HG02571 (cell line): Measurements from ENCODE around the gene PIK3R1.
"Not testable (repeated sequence)": the region's sequence is repeated elsewhere in the genome, so short reads cannot be mapped to it uniquely, and the experiment has no call there.

Source experiments
- ATAC-seq: cut with Tn5 transposase; IDR thresholded peaks from one replicate; pipeline ENCODE4 v1.9.1; 2021; ENCODE audit warnings: mild to moderate bottlenecking, moderate library complexity; ENCODE audit not compliant: unreplicated experiment

The PIK3R1 gene

DNA sequence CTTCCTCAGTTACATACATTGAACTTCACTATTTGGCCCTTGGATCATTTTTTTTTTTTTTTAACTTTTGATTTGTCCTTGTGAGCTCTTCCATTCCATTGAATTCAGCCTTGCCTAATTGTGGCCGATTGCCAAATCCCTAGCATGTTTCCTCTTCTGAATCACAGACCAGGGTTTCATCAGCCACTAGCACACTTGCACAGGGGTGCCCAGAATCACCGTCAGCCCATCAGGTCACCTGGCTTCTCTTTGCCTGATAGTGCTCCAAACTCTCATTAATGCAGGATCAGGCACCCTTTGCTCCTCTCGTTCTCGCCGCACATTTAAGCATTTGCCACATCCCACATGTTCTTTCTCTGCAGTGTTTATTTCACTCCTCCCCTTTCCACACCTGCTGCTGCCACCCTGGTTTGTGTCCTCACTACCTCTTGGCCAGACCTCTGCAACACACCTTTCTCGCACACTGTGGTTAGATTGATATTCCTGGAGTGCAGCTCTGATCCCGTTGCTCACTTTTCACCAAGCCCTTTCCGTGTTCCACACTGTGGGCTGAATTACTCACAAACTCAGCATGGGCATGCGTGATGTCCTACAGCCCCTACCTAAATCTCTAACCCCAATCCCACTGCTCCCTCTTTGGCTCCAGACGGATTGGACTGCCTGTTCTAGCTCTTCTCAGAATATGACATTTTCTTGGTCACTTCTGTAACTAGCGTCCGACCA is 9.8 kb downstream of the PIK3R1 start:
- ATAC-seq, result no peak

DNA sequence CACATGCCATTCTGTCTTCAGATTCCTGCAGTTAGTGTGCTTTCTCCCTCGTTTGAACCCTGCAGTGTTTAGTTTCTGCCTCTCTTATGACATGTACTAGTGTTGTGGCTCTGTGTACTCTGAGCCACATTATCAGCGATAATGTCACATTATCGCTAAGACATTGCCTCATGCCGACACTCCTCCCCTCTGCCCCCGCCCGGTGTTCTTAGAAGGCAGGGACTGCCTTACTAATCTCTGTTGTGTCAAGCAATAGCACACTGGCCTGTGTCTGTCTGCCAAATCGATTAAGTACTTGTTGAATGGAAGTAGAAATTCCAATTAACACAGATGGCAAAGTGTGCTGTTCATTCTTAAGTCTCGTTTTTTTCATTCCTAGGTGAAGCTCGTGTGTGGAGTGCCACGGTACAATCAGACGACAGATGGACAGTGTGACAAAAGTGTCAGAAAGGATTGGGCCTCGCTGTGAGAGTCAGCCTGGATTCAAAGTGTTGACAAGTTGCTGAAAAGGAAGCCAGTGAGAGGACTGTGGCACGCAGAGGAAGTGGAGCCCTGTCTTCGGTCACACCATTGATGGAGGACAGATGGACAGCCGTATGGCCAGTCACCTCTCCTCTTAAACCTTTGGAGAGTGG is 10.5 kb downstream of the PIK3R1 start:
- ATAC-seq, result no peak

DNA sequence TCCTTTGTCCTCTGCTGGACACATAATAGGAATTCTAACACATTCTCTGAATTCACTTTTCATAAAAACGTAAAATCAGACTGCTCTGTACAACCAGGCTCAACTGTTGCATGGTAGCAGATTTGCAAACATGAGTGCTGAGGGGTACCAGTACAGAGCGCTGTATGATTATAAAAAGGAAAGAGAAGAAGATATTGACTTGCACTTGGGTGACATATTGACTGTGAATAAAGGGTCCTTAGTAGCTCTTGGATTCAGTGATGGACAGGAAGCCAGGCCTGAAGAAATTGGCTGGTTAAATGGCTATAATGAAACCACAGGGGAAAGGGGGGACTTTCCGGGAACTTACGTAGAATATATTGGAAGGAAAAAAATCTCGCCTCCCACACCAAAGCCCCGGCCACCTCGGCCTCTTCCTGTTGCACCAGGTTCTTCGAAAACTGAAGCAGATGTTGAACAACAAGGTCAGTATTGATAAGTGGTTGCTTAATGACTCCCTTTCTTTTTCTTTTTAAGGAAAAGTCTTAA is 11.1 kb downstream of the PIK3R1 start:
- ATAC-seq, result no peak

DNA sequence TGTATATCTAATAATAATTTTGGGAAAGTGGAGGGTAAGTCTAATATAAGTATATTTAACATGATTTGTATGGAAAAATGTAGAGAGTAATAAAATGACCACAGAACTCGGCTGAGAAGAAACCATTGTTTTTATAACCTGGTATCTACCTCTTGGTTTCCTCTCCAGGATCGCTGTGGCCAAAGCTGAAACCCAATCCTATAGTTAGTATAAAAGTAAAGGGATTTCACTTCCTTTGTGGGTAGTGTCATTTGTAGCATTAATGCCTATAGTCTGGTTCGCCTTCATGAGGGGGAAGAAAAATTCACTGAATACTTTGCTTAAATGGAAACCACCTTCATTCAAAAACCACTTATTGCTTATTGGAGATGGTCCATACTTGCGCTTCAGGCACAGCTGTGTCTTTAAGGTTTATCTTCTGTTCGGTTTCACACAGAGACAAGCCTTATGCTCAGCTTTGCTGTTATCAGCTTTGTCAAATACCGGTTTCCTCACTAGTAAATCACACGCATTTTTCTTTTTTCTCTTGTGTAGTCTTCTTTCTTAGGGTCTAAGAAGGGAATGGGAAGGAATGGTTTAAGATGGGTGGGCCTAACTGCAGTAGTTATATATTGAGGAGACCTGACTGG is 12.1 kb downstream of the PIK3R1 start:
- no peak for ATAC-seq

DNA sequence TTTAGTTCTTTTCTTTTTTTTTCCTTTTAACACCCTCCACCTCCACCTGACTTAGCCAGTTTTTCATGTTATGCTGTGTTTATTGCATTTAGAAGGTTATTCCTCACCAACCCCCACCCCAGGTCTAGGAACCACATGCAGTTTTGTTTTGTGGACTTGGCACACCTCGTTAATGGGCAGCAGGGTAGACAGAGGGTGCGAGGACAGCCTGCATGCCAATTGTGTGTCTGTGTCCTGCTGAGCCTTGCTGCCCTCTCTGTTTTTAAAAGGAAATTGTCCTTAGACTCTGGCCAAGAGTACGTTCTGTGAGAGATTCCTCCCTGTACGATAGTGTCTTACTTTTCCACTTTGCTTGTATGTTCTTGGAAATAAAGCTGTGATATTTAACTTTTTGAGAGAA is 13.9 kb downstream of the PIK3R1 start:
- ATAC-seq, result no peak

DNA sequence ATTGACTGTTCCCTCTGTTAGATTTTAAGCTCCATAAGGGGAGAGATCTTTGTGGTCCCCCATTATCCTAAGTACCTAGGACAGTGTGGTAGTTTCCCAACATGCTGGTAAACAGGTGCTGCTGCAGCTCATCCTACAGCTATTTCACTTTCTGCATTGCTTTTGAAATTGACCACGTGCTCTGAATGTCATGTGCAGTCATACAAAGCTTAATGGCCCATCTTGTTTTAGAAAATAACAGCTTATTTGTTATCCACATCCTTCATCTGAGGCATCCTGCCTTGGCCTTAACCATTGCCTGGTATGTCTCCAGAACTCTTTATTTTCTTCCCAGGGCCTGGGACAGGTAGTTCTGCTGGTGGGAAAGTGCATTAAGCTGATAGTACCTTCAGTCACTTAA is 14.7 kb downstream of the PIK3R1 start:
- ATAC-seq, result no peak

DNA sequence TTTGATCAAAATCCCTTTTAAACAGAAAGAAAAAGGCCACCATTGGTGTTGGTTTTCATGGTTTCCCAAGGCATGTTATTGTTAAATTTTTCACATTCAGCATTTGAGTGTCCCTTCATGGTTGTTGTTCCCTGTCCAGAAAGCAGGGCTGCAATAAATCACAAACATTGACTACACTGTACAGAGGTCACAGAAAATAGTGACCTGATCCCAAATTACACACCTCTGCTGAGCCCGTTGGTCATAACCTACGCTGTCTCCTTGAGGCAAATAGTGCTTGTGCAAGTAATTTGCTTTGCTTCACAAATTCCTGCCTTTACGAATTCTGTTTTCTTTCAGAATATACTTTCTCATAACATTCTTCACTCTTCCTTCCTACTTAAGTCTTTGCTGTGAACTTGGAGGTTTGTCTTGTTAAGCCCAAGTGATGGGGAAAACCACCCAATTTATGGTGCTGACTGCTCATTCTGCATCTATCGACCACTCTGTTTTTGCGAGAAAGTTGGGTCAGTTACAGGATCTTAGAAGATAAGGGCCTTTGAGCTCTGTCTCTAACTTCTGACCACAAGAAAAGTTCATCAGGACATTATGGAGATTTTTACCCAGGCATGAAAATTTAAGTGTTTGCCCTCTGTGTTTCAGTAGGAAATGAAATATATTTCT is 16.0 kb downstream of the PIK3R1 start:
- no peak for ATAC-seq

DNA sequence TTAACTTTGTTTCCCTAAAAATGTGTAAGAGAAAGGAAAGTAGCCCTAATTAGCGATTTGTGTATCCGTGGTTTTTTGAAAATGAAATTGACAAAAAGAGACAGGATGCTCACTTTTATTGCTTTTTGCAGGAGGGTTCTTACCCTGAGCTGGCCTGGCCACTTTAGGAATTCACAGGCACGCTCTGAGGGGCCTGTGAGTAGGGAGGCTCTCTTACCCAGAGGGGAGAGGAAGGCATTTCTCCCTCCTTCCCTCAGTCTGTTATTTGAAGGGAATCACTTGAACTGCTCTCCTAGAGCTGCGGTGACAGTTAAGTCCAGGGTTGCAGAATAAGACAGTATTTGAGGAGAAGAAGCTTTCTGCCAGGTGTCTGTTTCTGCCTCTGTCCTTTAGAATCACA is 16.7 kb downstream of the PIK3R1 start:
- no peak for ATAC-seq

DNA sequence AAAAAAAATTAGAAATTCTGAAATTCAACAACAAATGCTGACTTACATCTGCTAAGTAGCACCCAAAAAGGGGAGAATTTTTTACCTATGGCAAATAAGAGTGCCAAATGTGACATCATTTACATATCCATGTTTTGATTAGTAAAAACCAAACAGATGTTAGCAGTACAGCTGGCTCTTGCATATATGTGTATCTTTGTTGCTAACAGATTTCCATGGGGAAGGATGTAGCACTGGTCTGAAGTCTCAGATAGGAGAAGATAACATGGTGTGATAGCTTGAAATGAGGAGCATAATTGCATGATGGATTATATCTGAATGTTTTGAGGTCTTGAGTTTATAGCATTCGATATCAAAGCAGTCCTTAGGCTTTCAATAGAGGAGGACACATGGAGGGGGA is 17.5 kb downstream of the PIK3R1 start:
- no peak for ATAC-seq

DNA sequence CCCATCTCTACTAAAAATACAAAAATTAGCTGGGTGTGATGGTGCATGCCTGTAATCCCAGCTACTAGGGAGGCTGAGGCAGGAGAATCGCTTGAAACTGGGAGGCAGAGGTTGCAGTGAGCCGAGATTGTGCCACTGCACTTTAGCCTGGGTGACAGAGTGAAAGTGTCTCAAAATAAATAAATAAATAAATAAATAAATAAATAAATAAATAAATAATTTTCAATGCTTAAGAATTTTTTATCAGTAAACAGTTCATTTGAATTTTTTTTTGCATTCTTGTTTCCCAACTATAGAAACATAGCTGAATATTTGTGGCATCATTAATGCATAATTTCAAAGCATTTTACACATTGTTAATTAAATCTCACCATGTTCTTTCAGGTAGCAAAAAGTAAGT is 19.7 kb downstream of the PIK3R1 start:
- not testable (repeated sequence) for ATAC-seq

DNA sequence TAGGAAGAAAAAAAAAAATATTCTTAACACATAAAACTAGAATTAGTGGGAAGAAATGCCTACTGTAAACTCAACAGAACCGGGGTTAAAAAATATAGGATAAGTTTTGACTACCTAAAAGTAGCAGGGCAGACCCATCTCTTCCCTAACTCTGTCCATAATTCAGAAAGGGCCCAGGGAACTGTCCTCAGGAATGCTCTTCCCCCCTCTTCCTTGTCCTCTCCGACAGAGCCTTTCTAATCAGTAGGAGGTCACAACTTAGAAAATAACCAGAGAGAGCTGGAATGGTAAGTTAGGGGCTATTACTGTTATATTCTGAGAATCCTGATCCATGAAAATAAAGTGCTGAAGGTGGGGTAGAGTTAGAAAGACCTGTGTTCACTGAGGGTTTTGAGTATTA is 22.2 kb downstream of the PIK3R1 start:
- ATAC-seq, result no peak

DNA sequence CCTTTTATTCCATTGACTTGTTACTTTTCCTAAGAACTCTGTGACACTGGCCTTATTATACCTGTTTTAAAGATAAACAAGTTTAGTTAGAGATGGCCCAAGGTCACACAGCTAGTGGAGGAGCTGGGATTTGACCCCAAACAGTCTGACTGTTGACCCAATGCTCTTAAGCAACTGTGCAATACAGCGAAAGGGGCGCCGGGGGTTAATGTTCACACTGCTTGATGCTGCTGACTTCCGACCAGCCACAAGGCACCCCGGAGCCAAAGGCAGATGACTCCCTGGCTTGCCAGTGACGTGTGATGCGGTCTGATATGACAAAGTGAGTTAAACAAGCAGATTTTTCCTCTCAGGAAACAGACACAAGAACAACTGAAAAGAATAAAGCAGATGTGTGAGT is 23.9 kb downstream of the PIK3R1 start:
- peak; percentile 57 for ATAC-seq

DNA sequence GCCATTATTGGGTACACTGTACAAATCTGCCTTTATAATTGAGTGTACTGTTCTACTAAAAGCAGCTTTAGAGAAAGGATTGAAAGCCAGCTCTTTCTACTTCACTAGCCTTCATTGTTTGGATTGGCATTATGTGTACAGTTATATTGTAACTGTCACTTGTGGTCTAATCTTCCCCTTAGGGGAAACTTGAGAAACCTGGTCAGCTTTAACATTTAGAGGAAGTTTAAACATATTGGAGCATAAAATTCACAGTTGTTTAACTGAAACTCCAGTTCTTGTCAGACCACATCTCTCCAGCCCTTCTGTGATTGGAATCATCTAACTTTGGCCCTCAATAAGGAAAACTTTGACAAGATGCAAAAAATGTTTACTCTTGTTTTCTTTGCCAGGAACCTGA is 24.6 kb downstream of the PIK3R1 start:
- peak; percentile 64 for ATAC-seq

DNA sequence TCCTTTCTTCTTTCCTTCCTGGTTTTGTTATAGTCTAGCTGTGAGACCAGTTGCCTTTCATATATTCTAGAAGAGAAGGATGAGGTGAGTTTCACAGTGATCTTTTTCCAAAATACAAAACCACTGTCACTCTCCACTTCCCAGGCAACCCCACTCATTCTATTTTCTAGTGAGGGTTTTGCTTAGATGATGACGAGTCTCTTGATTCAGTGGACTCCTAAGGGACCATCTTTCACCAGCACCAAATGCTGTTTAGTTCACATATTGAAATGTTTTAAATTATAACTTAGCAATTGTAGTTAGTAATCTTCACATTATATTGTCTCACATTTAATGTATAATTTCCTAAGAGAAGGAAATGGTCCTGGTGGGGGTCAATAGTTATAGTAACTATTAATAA is 25.2 kb downstream of the PIK3R1 start:
- ATAC-seq, result no peak

DNA sequence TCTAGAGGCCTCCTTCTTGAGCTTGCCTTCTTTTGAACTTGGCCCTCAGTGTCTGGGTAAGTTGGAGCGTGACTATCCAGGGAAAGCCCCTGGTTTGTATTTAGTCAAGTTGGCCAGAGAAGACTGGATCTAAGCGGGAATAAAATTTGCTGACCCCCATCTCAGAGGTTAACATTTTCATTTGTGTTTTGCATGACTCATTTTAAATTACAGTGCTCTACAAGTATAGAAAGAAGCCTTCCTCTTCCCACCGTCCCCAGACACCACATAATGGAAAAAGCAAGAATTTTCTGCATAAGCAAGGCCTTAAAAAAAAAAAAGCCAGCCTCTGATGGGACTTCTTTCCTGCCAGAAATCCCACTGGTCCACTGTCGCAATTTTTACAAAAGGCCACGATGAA is 27.2 kb downstream of the PIK3R1 start:
- ATAC-seq, result no peak

DNA sequence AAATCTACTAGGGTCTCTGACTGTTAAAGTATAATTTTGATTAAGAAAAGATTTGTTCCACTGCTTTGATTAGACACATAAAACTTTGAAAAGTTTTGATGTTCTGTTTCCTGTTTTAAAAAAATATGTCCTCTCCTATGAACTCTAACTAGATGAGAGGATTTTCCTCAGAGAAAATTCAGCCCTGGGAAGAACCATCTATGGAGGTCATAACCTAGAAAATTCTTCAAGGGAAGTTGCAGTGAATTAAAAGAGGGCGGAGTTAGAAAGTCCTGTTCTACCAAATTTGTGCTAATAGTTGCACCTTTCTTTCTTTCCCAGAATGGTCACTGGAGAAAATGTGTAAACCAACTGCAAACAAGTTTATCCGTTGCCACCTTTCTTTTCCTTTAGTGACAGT is 27.7 kb downstream of the PIK3R1 start:
- ATAC-seq, result no peak

DNA sequence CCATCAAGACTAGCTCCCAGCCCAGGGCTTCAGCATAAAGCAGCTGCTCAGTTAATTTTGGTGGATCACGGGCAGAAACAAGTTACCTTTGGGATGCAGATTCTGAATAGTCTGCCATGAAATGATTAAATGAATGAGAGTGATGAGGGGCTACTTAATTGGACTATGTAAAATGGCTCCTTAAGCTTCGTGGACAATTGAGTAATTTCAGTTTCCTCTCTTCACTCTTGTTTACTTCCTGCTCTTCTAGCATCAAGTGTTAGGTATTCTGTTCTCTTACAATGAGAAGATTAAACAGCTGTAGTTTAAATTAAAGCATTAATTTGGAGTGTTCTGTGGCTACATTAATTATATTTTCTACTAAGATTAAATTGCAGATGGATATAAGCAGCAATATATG is 28.1 kb downstream of the PIK3R1 start:
- ATAC-seq, result no peak

DNA sequence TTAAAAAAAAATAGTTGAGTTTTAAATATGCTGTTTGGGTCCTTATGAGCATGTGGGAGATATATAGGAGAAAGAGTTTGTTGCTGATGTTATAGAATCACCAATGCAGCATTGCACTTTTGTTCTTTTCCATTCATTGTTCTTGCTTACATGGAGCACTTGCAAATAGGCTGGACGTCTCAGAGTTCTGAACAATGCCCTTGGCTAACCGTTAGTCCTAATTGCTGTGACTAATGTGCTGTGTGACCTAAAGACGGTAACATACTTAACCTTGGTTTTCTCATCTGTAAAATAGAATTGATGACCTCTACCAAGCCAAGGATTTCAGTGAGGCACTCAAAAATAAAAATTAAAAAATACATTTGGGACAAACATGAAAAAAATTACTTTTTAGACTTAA is 29.8 kb downstream of the PIK3R1 start:
- ATAC-seq, result no peak

DNA sequence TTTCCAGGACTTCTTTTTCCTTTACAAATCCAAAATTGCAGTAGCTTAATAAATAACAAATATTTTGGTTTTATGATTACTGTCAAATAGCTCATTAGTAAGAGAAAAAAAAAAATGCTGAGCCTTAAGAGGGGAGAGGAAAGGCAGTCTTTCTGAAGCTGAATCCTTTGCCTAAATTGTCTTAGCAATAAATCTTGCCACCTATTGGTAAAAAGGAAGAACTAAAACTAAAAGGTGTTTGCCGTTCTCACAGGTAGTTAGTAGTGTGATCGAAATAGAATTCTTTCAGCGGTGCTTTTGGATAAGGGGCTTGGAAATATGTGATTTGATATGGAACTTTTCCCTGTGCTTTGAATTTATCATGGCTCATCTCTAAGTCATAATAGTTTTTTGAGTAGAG is 31.2 kb downstream of the PIK3R1 start:
- ATAC-seq, result no peak

DNA sequence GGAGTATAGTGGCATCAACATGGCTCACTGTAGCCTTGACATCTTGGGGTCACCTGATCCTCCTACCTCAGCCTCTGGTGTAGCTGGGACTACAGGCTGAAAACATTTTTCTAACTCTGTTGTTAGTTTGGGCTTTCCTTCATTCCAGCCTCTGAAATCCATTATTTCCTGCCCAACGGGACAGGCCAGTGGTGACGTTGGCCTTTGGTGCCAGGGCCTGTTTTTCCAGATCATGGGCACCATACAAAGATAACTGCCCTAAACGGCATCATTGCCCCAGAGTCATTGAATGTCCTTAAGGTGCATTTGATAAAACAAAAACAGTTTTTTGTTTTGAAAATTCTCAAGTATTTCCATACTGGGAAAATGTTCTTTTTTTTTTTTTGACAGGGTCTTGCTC is 32.1 kb downstream of the PIK3R1 start:
- ATAC-seq, result no peak

DNA sequence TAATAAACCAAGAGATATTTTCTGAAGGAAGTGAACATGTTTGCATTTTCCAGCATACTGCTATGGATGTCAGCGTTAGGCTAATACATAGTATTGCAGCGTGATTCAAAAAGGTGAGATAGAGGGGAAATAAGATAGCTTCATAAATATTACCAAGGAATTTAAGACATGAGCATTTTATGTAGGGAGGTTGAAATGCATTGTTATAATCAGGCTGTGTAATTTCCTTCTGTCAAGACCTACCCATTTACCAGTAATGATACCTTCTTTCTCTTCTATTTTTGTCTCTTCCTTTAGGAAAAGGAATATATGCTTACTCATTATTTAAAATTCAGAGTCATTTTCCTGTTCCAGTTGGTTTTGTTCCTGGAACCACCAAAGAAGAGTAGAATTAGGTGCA is 33.3 kb downstream of the PIK3R1 start:
- ATAC-seq, result no peak

DNA sequence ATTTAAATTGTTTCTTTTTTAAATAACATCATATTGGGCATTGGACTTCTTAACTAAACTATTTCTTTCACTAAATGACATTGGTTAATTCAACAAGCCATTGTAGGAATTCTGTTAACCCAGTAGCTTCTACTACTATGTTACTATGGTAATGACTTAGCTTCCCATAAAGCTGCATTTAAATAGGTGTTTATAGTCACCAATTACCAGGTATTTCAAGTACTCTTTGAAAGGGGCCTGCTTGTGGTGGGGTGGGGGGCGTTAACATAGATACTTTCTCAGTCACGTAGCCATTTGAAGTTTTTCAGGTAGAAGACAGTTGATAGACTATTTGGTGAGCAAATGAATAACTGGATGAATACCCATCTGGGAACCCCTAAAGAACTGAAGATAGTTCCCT is 34.0 kb downstream of the PIK3R1 start:
- ATAC-seq, result no peak
